GM18858 (cell line): ENCODE measurements around the gene RPRD2.
"Not testable (repeated sequence)": the region's sequence is repeated elsewhere in the genome, so short reads cannot be mapped to it uniquely, and the experiment has no call there.

Source experiments
- ATAC-seq: cut with Tn5 transposase; IDR thresholded peaks from one replicate; pipeline ENCODE4 v1.9.1; 2021; ENCODE audit not compliant: unreplicated experiment

Gene RPRD2

DNA sequence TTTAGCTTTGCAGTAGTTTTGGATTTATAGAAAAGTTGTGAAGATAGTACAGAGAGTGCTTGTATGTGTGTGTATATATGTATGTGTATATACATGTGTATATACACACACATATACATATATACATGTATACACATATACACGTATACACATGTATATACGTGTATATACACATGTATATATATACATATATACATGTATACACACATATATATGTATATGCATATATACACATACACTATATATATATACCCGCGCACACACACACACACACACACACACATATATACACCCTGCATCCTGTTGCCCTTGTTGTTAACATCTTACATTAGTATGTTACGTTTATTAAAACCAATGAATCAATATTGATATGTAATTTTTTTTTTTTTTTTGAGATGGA, 24.3 kb downstream of the RPRD2 start:
- ATAC-seq: no peak

DNA sequence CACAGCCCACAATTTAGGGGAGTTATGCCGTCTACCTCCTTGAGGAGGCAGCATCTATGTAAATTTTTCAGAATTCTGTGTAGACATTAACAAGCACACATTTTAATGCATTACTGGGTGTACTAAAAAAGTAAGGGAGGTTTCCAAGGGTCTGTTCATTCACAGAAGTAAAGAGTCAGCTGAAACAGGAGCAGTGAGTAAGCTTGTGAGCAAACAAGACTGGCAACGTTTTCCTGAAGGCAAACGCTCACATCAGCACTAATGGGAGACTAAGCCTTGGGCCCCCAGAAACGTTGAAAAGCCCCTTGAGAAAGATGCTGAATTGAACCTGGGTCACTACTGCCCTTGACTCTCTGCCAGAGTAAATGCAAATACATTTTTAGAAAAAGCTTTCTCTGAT, 25.7 kb downstream of the RPRD2 start:
- no peak for ATAC-seq

DNA sequence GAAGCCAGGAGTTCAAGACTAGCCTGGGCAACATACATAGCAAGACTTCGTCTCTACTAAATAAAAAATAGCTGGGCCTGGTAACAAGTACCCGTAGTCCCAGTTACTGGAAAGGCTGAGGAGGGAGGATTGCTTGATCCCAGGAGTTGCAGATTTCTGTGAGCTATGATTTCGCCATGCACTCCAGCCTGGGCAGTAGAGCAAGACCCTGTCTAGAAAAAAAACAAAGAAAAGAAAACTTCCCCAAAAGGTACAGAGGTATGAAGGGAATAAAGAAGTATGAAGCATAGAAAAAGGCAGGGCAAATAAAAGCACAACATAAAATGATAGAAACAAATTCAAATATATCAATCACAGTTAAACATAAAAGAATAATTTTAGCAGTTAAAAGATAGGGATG, 28.7 kb downstream of the RPRD2 start:
- no peak for ATAC-seq

DNA sequence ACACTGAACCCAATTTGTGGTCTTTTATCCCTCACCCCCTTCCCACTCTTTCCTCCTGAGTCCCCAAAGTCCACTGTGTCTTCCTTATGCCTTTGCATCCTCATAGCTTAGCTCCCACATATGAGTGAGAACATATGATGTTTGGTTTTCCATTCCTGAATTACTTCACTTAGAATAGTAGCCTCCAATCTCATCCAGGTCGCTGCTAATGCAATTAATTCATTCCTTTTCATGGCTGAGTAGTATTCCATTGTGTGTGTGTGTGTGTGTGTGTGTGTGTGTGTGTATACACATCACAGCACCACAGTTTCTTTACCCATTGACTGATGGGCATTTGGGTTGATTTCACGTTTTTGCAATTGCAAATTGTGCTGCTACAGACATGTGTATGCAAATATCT, 31.2 kb downstream of the RPRD2 start:
- not testable (repeated sequence) for ATAC-seq

DNA sequence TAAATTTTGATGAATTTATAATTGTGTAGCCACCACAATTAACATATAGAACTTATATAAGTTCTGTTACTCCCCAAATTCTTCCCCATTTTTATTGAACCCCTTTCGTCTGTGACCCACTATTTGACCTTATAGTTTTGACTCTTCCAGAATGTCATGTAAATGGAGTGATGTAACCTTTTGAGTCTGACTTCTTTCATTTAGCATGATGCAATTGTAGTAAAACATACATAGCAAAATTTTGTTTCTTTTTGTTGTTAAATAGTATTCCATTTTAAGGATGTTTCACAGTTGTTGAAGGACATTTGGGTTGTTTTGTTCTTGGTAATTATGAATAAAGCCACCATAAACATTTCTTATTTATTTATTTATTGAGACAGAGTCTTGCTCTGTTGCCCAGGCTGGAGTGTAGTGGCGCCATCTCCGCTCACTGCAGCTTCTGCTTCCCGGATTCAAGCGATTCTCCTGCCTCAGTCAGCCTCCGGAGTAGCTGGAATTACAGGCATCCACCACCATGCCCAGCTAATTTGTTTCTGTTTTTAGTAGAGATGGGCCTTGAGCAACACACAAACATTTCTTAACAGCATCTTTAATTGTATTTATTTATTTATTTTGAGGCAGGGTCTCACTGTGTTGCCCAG, 33.6 kb downstream of the RPRD2 start:
- no peak for ATAC-seq

DNA sequence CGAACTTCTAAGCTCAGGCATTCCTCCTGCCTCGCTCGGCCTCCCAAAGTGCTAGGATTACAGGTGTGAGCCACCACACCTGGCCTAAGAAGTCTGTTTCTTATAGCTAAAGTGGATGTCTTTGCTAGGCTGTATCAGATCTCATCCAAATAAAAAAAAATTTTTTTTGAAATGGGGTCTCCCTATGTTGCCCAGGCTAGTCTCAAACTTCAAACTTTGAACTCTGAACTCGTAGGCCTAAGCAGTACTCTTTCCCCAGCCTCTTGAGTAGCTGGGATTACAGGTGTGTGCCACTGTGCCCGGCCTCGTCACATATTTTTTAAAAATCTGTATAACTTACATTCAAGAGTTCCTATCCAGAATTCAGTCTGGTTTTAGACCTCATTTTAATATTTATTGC, 40.5 kb downstream of the RPRD2 start:
- no peak for ATAC-seq

DNA sequence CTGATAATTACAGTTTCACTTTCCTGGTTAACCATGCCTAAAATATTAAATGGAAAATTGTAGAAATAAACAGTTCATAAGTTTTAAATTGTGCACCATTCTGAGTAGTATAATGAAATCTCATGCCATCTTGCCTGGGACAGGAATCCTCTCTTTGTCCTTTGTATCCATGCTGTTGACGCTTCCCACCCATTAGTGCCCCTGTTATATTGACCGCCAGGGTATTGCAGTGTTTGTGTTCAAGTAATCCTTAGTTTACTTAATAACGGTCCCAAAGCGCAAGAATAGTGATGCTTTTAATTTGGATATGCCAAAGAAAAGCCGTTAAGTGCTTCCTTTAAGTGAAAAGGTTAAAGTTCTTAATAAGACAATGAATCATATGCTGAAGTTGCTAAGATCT, 41.7 kb downstream of the RPRD2 start:
- no peak for ATAC-seq

DNA sequence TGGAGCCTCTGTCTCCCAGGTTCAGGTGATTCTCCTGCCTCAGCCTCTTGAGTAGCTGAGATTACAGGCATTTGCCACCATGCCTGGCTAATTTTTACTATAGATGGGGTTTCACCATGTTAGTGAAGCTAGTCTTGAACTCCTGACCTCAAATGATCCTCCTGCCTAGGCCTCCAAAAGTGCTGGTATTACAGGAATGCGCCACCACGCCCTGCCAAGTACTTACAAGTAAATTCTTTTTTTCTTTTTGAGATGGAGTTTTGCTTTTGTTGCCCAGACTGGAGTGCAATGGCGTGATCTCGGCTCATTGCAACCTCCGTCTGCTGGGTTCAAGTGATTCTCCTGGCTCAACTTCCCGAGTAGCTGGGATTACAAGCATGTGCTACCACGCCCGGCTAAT, 42.5 kb downstream of the RPRD2 start:
- ATAC-seq: no peak

DNA sequence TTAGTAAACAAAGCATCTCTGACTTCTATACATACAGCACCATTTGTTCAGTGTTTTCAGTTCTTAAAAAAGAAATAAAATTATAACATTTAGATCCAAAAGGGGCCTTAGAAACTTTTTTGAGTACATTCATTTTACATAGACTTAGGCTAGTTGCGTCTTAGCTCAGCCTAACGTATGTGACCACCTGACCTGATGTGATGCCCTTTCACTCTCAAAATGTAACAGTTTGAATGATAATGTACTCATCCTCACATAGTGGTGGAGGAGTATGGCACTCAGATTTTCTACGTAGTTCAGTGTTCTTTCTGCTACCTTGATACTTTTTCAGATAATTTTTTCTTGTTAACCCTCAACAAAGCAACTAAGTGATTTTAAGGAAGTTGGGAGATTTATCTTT, 43.4 kb downstream of the RPRD2 start:
- no peak for ATAC-seq

DNA sequence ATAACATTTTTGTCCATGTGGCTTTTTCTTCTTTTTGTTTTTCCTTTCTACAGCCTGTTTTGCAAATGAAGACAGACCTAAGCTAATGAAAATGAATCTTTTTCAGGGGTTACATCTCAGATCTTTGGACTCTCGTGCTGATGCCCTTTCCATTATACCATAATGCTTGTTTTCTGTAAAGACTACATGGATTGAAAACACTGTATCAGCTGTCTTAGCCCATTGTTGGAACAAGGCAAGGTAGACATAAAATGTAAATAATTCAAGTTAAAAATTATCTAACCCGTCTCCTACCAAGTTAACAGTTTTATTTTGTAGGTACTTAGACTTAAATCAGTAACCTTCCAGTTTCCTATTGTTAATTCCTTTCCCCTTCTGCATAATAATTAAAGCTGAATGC, 44.9 kb downstream of the RPRD2 start:
- ATAC-seq: no peak

DNA sequence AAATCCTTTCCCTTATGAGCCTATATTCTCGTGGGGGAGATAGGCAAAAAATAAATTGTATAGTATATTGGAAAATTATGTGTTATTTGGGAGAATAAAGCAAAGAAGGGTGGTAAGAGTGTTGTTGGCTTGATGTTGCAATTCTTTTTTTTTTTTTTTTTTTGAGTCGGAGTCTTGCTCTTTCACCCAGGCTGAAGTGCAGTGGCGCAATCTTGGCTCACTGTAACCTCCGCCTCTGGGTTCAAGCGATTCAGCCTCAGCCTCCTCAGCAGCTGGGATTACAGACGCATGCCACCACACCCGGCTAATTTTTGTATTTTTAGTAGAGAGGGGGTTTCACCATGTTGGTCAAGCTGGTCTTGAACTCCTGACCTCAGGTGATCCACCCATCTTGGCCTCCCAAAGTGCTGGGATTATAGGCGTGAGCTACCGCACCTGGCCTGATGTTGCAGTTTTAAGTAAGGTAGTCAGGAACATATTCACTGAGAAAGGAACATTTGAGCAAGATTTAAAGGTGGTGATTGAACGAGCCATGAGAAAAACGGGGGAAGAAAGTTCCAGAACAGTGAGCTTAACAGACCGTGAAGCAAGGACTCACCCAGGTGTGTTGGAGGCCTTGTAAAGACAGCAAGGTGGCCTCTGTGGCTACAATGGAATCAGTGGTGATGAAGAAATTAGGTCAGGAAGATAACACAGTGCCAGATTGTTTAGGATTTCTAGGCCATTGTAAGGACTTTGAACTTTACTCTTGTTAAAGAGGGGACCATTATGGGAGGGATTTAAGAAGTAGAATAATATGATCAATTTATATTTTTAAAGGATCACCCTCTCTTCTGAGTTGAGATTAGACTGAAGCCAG, 45.8 kb downstream of the RPRD2 start:
- no peak for ATAC-seq

DNA sequence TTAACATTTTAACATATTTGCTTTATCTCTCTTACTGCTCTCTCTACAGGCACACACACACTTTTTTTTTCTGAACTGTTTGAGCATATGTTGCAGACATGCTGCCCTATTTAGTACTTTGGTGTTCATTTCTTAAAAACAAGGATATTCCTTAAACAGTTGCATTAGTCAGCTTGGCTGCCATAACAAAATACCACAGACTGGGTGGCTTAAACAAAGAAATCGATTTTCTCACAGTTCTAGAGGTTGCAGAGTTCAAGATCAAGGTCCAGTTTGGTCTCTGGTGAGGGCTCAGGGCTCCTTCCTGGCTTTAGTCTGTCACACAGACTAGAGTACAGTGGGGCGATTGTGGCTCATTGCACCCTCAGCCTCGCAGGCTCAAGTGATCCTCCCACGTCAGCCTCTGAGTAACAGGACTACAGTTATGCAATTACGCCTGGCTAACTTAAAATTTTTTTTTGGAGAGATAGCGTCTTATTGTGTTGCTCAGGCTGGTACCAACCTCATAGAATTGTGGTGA, 46.7 kb downstream of the RPRD2 start:
- no peak for ATAC-seq

DNA sequence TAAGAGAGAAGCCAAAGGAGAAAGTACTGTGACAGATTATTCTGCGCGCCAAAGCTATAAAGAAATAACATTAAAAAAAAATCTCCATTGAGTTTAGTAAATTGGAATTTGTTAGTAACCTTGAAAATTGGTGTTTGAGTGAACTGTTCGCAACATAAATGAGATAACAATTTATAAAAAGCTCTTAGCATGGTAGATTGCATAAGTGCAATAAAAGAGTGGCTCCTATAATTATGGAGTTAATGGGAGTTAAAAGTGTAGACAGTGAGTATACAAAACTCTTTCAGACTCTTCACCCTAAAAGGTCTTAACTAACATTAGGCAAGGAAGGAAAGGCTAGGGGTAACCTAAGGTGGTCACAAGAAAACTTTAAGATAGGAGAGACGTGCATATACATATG, 50.6 kb downstream of the RPRD2 start:
- ATAC-seq: no peak

DNA sequence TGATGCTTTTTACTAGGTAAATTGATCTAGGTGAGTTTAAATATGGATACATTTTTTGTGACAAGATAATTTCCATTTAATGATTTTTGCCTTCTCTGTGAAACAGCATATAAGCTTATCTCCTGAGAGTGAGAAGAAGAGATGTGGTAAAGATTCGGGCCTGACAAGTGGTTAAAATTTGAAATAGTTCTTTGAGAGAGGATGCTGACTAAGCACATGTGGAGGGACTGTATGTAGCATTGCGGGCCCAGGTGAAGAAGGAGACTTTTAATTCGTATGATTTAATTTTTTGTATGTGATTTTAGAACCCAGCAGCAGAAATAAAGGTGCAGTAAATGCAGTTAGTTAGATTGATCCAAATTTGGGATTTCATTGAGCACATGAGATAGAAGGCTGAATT, 51.9 kb downstream of the RPRD2 start:
- no peak for ATAC-seq

DNA sequence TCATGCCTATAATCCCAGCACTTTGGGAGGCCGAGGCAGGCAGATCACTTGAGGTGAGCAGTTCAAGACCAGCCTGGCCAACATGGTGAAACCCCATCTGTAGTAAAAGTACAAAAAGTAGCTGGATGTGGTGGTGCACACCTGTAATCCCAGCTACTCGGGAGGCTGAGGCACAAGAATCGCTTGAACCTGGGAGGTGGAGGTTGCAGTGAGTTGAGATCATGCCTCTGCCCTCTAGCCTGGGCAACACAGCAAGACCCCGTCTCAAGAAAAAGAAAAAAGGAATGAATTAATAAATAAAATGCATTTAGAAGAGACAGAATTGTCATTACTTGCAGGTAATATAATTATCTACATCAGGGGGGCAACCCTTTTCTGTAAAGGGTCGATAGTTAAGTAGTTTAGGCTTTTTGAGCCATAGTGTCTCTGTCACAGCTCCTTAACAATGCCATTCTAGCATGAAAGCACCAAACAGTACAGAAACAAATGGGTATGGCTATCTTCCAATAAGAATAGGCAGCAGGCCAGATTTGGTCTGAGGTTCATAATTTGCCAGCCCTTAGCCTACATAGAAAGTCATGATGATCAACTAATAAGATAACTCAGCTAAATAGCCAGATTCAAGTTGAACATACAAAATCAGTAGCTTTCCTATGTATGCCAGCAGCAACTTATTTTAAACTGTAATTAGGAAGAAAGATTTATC, 56.8 kb downstream of the RPRD2 start:
- ATAC-seq: no peak

DNA sequence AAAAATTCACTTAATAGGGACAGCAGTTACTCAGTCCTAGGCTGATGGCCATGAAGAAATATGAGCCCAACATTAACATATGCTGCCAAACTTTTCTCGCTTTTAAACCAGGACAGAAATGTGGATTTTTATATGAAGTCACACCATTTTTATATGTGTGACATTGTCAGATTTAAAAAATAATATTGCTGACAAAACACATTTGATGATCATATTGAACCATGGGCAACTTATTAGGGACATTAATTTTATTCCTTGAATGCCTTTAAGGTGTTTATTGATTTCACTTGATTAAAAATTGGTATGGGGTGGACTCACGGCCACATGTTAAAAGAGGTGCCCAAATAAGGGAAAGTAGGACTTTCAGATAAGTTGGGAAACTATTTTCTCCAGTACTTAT, 58.6 kb downstream of the RPRD2 start:
- no peak for ATAC-seq

DNA sequence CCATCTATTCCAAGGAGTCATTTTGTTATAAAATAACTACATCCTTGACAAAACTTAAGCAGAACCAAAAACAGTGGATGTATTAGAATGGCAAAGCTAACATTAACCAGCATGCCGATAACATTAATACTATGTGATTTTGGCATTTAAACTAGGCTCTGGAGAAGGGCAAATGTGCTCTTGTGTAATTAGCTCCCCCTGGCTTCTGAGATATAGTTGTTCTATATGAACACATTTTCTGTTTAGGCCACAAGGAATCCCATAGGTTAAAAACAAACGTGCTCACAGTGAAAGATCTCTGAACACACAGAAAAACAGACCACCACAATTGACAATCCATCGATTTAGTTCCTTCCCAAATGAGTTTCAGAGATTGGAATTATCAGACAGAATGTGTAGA, 65.9 kb downstream of the RPRD2 start:
- no peak for ATAC-seq

DNA sequence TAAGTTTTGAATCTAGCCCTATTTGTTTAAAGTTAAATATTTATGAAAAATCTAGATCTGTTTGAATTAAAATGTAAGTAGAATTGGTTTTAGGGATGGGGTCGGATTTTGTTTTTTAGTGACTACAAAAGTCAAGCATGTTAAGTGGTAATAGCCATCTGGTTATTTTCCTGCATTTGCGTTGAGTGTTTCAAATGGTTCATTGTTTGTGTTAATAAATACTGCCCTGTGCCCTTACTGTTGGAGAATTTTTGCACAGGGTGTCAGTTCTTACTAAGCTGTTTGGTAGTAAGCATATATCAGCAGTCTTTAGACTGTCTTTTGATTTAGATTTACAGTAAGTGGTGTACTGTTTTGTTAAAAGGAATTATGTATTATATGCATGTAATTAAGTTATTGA, 77.2 kb downstream of the RPRD2 start:
- no peak for ATAC-seq

DNA sequence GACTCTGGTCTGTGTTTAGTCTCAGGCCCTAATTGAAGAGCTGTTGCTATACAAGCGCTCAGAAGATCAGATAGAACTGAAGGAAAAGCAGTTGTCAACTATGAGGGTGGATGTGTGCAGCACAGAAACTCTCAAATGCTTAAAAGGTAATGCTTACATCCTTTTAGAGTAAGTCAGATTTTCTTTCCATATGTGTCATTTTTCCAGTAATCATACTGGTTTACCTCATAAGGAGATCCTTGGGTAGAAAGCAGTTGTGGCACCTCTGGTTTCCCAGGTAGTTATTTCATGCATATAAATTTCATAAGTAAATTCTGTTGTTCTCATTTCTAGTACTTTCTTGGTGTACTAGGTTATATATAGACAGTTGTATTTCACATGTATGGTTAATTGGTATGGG, 80.3 kb downstream of the RPRD2 start:
- ATAC-seq: no peak

DNA sequence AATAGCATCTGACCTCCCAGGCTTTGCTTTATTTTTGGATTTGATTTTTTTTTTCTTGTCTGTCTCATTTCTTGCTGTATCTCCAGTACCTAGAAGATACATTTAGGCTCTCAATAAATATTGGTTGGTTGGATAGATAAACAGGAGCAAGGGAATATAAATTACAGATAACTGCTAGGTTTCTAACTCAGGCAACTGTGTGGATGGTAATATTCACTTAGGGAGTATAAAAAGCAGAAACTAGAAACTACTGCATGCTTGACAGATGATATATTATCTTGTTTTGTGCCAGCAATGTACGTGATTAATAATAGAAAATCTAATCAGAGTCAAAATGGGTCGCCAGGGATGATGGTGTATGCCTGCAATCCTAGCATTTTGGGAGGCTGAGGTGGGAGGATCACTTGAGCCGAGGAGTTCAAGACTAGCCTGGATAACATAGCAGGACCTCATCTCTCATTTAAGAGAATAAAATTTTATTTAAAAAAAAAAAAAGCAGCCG, 92.2 kb downstream of the RPRD2 start:
- ATAC-seq: no peak

DNA sequence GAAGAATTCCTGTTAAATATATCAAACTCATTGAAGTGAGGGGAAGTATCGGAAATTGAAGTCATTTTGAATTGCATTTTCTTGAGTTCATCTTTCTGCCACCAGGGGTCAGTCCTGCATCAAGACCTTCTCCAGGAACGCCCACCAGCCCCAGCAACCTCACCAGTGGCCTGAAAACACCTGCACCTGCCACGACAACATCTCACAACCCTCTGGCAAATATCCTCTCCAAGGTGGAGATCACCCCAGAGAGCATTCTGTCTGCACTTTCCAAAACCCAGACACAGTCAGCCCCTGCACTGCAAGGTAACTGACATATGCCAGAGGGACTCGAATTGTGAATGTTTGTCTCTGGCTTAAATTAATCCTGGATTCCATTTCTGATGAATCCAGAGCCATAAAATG, 100.5 kb downstream of the RPRD2 start:
- ATAC-seq: no peak

DNA sequence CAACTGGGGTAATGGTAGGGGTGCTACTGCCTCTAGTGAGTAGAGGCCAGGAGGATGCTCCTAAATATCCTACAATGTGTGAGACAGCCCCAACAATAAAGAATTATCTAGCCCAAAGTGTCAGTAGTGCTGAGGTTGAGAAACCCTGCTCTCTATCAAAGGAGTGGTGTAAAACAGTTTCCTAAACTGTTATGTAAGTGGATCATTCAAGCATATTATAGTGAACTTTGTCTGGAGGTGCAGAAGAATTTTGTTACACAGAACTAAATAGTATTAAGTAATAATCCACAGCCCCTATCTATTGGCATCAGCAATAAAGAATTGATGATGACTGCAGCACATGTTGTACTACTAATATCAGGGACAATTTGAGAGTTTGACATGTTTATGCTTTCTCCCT, 103.0 kb downstream of the RPRD2 start:
- ATAC-seq: no peak
